Endodermal cell (in vitro differentiated cells): ENCODE results near the gene RGS7. TPM values are rescaled to one million over a fixed set of nuclear protein-coding genes. Genes with fewer than 3 reads are reported as not detected.

Experiments
- DNase-seq: peaks from one replicate; pipeline ENCODE4 v3.0.0-alpha.2; 2017
- H3K27ac ChIP-seq: 2 replicates; pipeline ENCODE4 v1.5.1; 2013; ENCODE audit warnings: mild to moderate bottlenecking, low read depth, low read length, moderate library complexity
- H3K27me3 ChIP-seq: 2 replicates; pipeline ENCODE4 v1.6.1; 2013; ENCODE audit warnings: mild to moderate bottlenecking, low read length, moderate library complexity; ENCODE audit not compliant: insufficient read depth, control insufficient read depth, poor library complexity, severe bottlenecking
- H3K36me3 ChIP-seq: 2 replicates; pipeline ENCODE4 v1.7.0; 2013; ENCODE audit warnings: mild to moderate bottlenecking, low read length, moderate library complexity; ENCODE audit not compliant: control insufficient read depth, insufficient read depth
- H3K4me1 ChIP-seq: one replicate; pipeline ENCODE4 v1.7.0; 2013; ENCODE audit warnings: low read length; ENCODE audit not compliant: control insufficient read depth, insufficient read depth
- H3K4me3 ChIP-seq: 2 replicates; pipeline ENCODE4 v1.5.1; 2013; ENCODE audit warnings: mild to moderate bottlenecking, low read length, moderate library complexity
- H3K9ac ChIP-seq: 2 replicates; pipeline ENCODE4 v1.6.1; 2013; ENCODE audit warnings: mild to moderate bottlenecking, low read length, moderate library complexity; ENCODE audit not compliant: poor library complexity, severe bottlenecking; ENCODE audit errors: extremely low read depth
- H3K9me3 ChIP-seq: 2 replicates; pipeline ENCODE4 v1.6.1; 2013; ENCODE audit warnings: mild to moderate bottlenecking, low read length, moderate library complexity; ENCODE audit not compliant: control insufficient read depth
- H3K27ac Mint-ChIP-seq: 2 replicates; pipeline ENCODE4 v1.8.0; 2020; ENCODE audit warnings: mixed read lengths
- H3K27me3 Mint-ChIP-seq: 2 replicates; pipeline ENCODE4 v1.8.0; 2021; ENCODE audit warnings: mild to moderate bottlenecking, mixed read lengths; ENCODE audit not compliant: insufficient read depth
- H3K36me3 Mint-ChIP-seq: 2 replicates; pipeline ENCODE4 v1.8.0; 2020; ENCODE audit warnings: low read depth, mixed read lengths
- H3K4me1 Mint-ChIP-seq: 2 replicates; pipeline ENCODE4 v1.8.0; 2020; ENCODE audit warnings: mixed read lengths
- H3K4me3 Mint-ChIP-seq: 2 replicates; pipeline ENCODE4 v1.8.0; 2020; ENCODE audit warnings: mild to moderate bottlenecking, moderate library complexity, mixed read lengths
- H3K9me3 Mint-ChIP-seq: 2 replicates; pipeline ENCODE4 v1.8.0; 2020; ENCODE audit warnings: mild to moderate bottlenecking, mixed read lengths
- WGBS, 2 experiments: methylation state at CpG; one replicate each; pipeline versions ENCODE4 v1.1.5 to v1.1.7; 2013; ENCODE audit warnings: missing lambda C conversion rate in 2 of 2, mixed read lengths in 1 of 2; ENCODE audit not compliant: insufficient coverage in 1 of 2, insufficient read length in 1 of 2; 5-methylcytosine and 5-hydroxymethylcytosine counted together
- total RNA-seq, 2 donors: library from RNA; stranded (reverse); fragmentation: NEBNext Ultra II Directional in 1 of 2; extraction: Animal tissue kit (Norgen Biotek cat#: 25700) in 1 of 2; gene quantifications; 2 replicates in 1 of 2; 3 replicates in 1 of 2; pipeline ENCODE4 v1.2.1, GENCODE V29; 2021
- TF ChIP-seq, protein P1 (sequence below): fragments of 200-600 bp; sonication (generic); conservative IDR thresholded peaks from 2 replicates; pipeline ENCODE4 v1.5.0; 2021; ENCODE audit warnings: antibody characterized with exemption, mild to moderate bottlenecking

RGS7 gene
- total RNA-seq, 2 donors from 2014 or later: 1.0 to 1.1 TPM

DNA sequence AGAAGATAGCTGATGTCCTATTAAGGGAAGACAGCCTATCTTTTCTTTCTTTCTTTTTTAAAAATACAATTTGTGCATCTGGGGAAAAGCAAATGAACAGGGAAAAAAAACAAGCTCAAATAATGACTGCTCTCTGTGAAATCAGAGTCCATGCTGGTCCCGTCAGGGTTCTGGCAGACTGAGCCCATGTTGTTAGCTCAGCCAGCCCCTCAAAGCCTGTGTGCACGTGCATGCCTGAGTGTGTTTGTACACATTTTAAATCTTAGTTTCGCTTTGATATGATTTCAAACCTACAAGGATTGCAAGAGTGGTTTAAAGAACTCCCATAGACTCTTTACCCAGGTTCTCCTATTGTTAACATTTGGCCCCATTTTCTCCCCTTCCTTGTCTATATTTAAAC, 513.2 kb downstream of the RGS7 start:
- Mint-ChIP-seq H3K36me3 (no peaks in the 10 kb centered on the region), H3K27me3 (no peaks in the 10 kb centered on the region), H3K4me3 (no peak overlapping the region), H3K9me3 (no peaks in the 10 kb centered on the region), H3K27ac (no peak overlapping the region), H3K4me1 (no peaks in the 10 kb centered on the region)
- DNase-seq: no peak
- H3K9me3 ChIP-seq: no peaks in the 10 kb centered on the region
- TF ChIP-seq, protein P1, sequence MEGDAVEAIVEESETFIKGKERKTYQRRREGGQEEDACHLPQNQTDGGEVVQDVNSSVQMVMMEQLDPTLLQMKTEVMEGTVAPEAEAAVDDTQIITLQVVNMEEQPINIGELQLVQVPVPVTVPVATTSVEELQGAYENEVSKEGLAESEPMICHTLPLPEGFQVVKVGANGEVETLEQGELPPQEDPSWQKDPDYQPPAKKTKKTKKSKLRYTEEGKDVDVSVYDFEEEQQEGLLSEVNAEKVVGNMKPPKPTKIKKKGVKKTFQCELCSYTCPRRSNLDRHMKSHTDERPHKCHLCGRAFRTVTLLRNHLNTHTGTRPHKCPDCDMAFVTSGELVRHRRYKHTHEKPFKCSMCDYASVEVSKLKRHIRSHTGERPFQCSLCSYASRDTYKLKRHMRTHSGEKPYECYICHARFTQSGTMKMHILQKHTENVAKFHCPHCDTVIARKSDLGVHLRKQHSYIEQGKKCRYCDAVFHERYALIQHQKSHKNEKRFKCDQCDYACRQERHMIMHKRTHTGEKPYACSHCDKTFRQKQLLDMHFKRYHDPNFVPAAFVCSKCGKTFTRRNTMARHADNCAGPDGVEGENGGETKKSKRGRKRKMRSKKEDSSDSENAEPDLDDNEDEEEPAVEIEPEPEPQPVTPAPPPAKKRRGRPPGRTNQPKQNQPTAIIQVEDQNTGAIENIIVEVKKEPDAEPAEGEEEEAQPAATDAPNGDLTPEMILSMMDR: no peak
- H3K4me1 ChIP-seq: no peaks in the 10 kb centered on the region
- H3K27ac ChIP-seq: no peak overlapping the region
- no peak overlapping the region for H3K9ac ChIP-seq
- 67 to 75% methylated on average over 3 of the region's 3 CpGs for WGBS, 2 experiments
- H3K36me3 ChIP-seq: no peaks in the 10 kb centered on the region
- no peaks in the 10 kb centered on the region for H3K27me3 ChIP-seq
- no peak overlapping the region for H3K4me3 ChIP-seq

DNA sequence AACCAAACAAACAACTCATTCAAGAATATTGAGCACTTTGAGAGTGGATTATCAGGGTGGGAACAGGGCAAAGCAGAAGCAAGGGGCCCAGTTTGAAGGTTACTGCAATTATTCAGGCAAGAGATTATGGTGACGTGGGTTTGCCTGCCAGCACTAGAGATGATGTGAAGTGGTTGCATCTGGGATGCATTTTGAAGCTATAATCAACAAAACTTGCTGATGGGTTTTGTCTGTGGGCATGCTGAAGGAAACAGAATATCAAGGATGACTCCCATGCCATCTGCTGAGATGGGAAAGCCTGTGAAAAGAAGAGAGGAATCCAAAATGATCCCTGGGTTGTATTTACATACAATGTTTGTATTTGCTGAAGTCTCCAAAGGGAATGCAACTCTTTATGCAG, 520.7 kb downstream of the RGS7 start:
- TF ChIP-seq, protein P1: no peak
- H3K27me3 ChIP-seq: no peaks in the 10 kb centered on the region
- H3K9me3 ChIP-seq: no peaks in the 10 kb centered on the region
- WGBS, 2 experiments: 86 to 93% methylated on average over 1 of the region's 1 CpG
- no peaks in the 10 kb centered on the region for H3K9me3 Mint-ChIP-seq
- no peaks in the 10 kb centered on the region for H3K27me3 Mint-ChIP-seq
- H3K9ac ChIP-seq: no peak overlapping the region
- H3K36me3 Mint-ChIP-seq: no peaks in the 10 kb centered on the region
- no peak for DNase-seq
- H3K27ac ChIP-seq: no peak overlapping the region
- H3K4me1 Mint-ChIP-seq: no peaks in the 10 kb centered on the region
- no peak overlapping the region for H3K27ac Mint-ChIP-seq
- no peaks in the 10 kb centered on the region for H3K4me1 ChIP-seq
- no peak overlapping the region for H3K4me3 Mint-ChIP-seq
- H3K4me3 ChIP-seq: no peak overlapping the region
- H3K36me3 ChIP-seq: no peaks in the 10 kb centered on the region

DNA sequence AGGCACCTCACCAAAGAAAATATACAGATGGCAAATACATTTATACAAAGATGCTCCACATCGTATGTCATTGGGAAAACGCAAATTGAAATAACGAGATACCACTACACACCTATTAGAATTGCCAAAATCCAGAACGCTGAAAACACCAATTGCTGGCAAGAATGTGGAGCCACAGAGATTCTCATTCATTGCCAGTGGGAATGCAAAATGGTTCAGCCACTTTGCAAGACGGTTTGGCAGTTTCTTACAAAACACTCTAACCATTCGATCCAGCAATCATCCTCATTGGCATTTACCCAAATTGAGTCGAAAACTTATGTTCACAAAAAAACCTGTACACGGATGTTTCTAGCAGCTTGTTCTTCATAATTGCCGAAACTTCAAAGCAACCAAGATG, 521.7 kb downstream of the RGS7 start:
- DNase-seq: no peak
- H3K9me3 Mint-ChIP-seq: no peaks in the 10 kb centered on the region
- Histone ChIP-seq H3K36me3 (no peaks in the 10 kb centered on the region), H3K9me3 (no peaks in the 10 kb centered on the region), H3K4me1 (no peaks in the 10 kb centered on the region), H3K4me3 (no peak overlapping the region), H3K27me3 (no peaks in the 10 kb centered on the region), H3K27ac (no peak overlapping the region), H3K9ac (no peak overlapping the region)
- H3K4me3 Mint-ChIP-seq: no peak overlapping the region
- WGBS, 2 experiments: 86 to 95% methylated on average over 9 of the region's 9 CpGs
- TF ChIP-seq, protein P1: no peak
- no peaks in the 10 kb centered on the region for H3K36me3 Mint-ChIP-seq
- no peak overlapping the region for H3K27ac Mint-ChIP-seq
- no peaks in the 10 kb centered on the region for H3K27me3 Mint-ChIP-seq
- H3K4me1 Mint-ChIP-seq: no peaks in the 10 kb centered on the region
